GM12878 (cell line): ENCODE data around the gene GRN. TPM values are rescaled to one million over a fixed set of nuclear protein-coding genes. Genes with fewer than 3 reads are reported as not detected.
"Not testable (repeated sequence)": the region's sequence is repeated elsewhere in the genome, so short reads cannot be mapped to it uniquely, and the experiment has no call there.

Source experiments
- ATAC-seq: fragments of 200-7000 bp; cut with Tn5 transposase; 3 replicates; pipeline ENCODE4 v1.9.1; 2020; ENCODE audit warnings: mild to moderate bottlenecking, moderate library complexity
- BruUV-seq: library from RNA; stranded (reverse); fragments of 400-500 nt; replicated peaks from 2 replicates; lab custom pipeline; 2021; lab: Mats Ljungman, UMichigan
- CTCF ChIA-PET: fragments of 300-600 bp; sonication (Branson Sonifier 250); formaldehyde crosslinking; extraction: SDS; loops from one replicate; lab custom pipeline; 2021; ENCODE audit warnings: inconsistent platforms; lab: Yijun Ruan, JAX
- POLR2A ChIA-PET: fragments of 350-600 bp; formaldehyde crosslinking; extraction: SDS; loops from one replicate; lab custom pipeline; 2021; ENCODE audit warnings: inconsistent platforms; lab: Charles Lee
- RAD21 ChIA-PET: fragments of 300-600 bp; sonication (Branson Sonifier 250); formaldehyde crosslinking; loops from one replicate; lab custom pipeline; 2023; ENCODE audit warnings: antibody characterized with exemption; ENCODE audit not compliant: unreplicated experiment; lab: Charles Lee
- SMC1A ChIA-PET: fragments of 300-600 bp; sonication (Branson Sonifier 250); formaldehyde crosslinking; loops from one replicate; lab custom pipeline; 2023; ENCODE audit not compliant: unreplicated experiment, uncharacterized antibody; lab: Charles Lee
- DNase-seq: peaks from one replicate; pipeline ENCODE4 v3.0.0-alpha.2; 2011; ENCODE audit warnings: low read depth, low spot score
- FAIRE-seq: peaks from 3 replicates; lab custom pipeline; 2011; peaks lifted over from hg19 to GRCh38; lab: Jason Lieb, UNC
- H2AFZ ChIP-seq: 2 replicates; pipeline ENCODE4 v1.6.0; 2011; ENCODE audit warnings: low read depth, low read length, control low read depth; ENCODE audit not compliant: control insufficient read depth
- H3K27ac ChIP-seq: 2 replicates; pipeline ENCODE4 v1.5.1; 2011; ENCODE audit warnings: control low read depth; ENCODE audit not compliant: control insufficient read depth, insufficient read depth
- H3K27me3 ChIP-seq, 2 experiments: replicated peaks in 1 of 2; 2 replicates each; pipeline versions ENCODE4 v1.6.0 to v1.6.1; 2011; ENCODE audit warnings: low read length in 1 of 2; ENCODE audit not compliant: control insufficient read depth in 2 of 2, insufficient read depth in 2 of 2
- H3K36me3 ChIP-seq, 2 experiments: 2 replicates each; pipeline ENCODE4 v1.5.1; 2011; ENCODE audit warnings: low read length in 1 of 2; ENCODE audit not compliant: control insufficient read depth in 2 of 2, insufficient read depth in 2 of 2
- H3K4me1 ChIP-seq: 2 replicates; pipeline ENCODE4 v1.6.1; 2011; ENCODE audit warnings: mild to moderate bottlenecking, low read length, moderate library complexity, mixed read lengths; ENCODE audit not compliant: control insufficient read depth, insufficient read depth
- H3K4me2 ChIP-seq: 2 replicates; pipeline ENCODE4 v1.6.0; 2011; ENCODE audit warnings: control low read depth; ENCODE audit not compliant: control insufficient read depth, insufficient read depth
- H3K4me3 ChIP-seq: fragments of 200-600 bp; sonication (generic); 2 replicates; pipeline ENCODE4 v1.5.1; 2016
- H3K79me2 ChIP-seq: 2 replicates; pipeline ENCODE4 v1.6.0; 2011; ENCODE audit warnings: low read length; ENCODE audit not compliant: control insufficient read depth, insufficient read depth
- H3K9ac ChIP-seq: 2 replicates; pipeline ENCODE4 v1.8.0; 2011; ENCODE audit warnings: low read length, control low read depth, mixed read lengths; ENCODE audit not compliant: control insufficient read depth, insufficient read depth
- H3K9me3 ChIP-seq: replicated peaks from 3 replicates; pipeline ENCODE4 v1.5.1; 2011; ENCODE audit warnings: mild to moderate bottlenecking, low read length; ENCODE audit not compliant: control insufficient read depth, insufficient read depth
- H4K20me1 ChIP-seq: 2 replicates; pipeline ENCODE4 v1.6.0; 2011; ENCODE audit not compliant: control insufficient read depth, insufficient read depth
- WGBS: methylation state at CpG from one replicate; pipeline ENCODE4 v1.1.6; 2016; ENCODE audit warnings: low lambda C conversion rate; ENCODE audit not compliant: insufficient replicate concordance, insufficient coverage; ENCODE audit errors: missing lambda C conversion rate; 5-methylcytosine and 5-hydroxymethylcytosine counted together
- in situ Hi-C: fragments of 300-500 bp; cut with MboI; formaldehyde crosslinking; loops from 9 replicates; pipeline ENCODE4 v1.14.3; 2018; ENCODE audit warnings: mixed read lengths
- intact Hi-C: fragments of 100-400 bp; cut with micrococcal nuclease; formaldehyde crosslinking; loops from one replicate; pipeline ENCODE4 v1.14.2; 2022; ENCODE audit not compliant: unreplicated experiment
- polyA plus RNA-seq, 11 experiments: library from polyadenylated mRNA; depleted of rRNA in 4 of 11; unstranded in 6 of 11; stranded (reverse) in 5 of 11; fragments of >200 nt; fragmentation: Nextera tagmentation in 4 of 11; fragmentation: Illumina TruSeq in 1 of 11; extraction: Ambion mirVana in 4 of 11; extraction: Trizol in 1 of 11; gene quantifications; 1 replicate in 1 of 11; 2 replicates in 10 of 11; pipeline versions ENCODE4 v1.2.1 to v1.2.3, GENCODE V29; 2011 to 2016; ENCODE audit warnings: inconsistent platforms in 2 of 11, missing spikeins in 2 of 11, low read depth in 1 of 11
- total RNA-seq, 4 experiments: library from RNA; depleted of rRNA in 3 of 4; stranded (reverse); fragments of >200 nt in 3 of 4; fragmentation: Illumina TruSeq in 1 of 4; extraction: Trizol in 1 of 4; gene quantifications; 2 replicates each; pipeline versions ENCODE4 v1.2.1 to v1.2.3, GENCODE V29; 2013 to 2021

The GRN gene
- total and polyA plus RNA-seq, 10 of the 15 experiments (the other 5 are each of a cell fraction or from before 2014, with no cell fraction given): 22.3 to 389 (median 139) TPM

- CTCF ChIA-PET: interaction anchor here (1.1 to 9.1 kb wide), 10 partner anchors 17 to 405 kb away, joined by 3 to 154 read pairs (median 14); partner anchors contain the start of gene GRN
- H3K27me3 ChIP-seq, H3K9ac ChIP-seq, DNase-seq, H3K27ac ChIP-seq, H3K4me3 ChIP-seq, POLR2A ChIA-PET, ATAC-seq, H2AFZ ChIP-seq, H3K4me2 ChIP-seq, H3K9me3 ChIP-seq, FAIRE-seq, H4K20me1 ChIP-seq, BruUV-seq, H3K36me3 ChIP-seq: not testable (repeated sequence)
- H3K79me2 ChIP-seq: peaks cover 11% of the 10 kb centered on the region
- intact Hi-C loops (loop anchor here (5.0 kb wide), 1 partner anchor 187 kb away; the partner anchor contains the start of gene HROB), in situ Hi-C loops (loop anchor here (5.0 kb wide), 2 partner anchors 127 to 187 kb away; partner anchors contain the start of gene HROB)
- SMC1A ChIA-PET: interaction anchor here (0.7 to 4.3 kb wide), 4 partner anchors 15 to 126 kb away, joined by 3 to 38 read pairs (median 20); partner anchors contain the start of gene GRN
- H3K4me1 ChIP-seq: peaks cover 14% of the 10 kb centered on the region
- 88% methylated on average over 7 of the region's 7 CpGs for WGBS
- RAD21 ChIA-PET: interaction anchor here (2.7 to 4.4 kb wide), 3 partner anchors 16 to 119 kb away, joined by 12 to 46 read pairs (median 18); partner anchors contain the start of gene GRN
Measured at GRCh38 chr17:44329516-44329915, 15.6 kb upstream of the GRN start.

GRCh38 chr17:44330263-44330662, 14.8 kb upstream of the GRN start:
- FAIRE-seq, H3K36me3 ChIP-seq: not testable (repeated sequence)
- WGBS: 86% methylated on average over 5 of the region's 5 CpGs

More at GRCh38 chr17:44330263-44330662, 14.8 kb upstream of the GRN start:
- SMC1A ChIA-PET: interaction anchor here (0.6 to 4.3 kb wide), 12 partner anchors 12 to 386 kb away, joined by 3 to 38 read pairs (median 4); partner anchors contain the start of gene GRN
- H3K27me3 ChIP-seq, BruUV-seq, H3K9me3 ChIP-seq, H3K4me3 ChIP-seq, H3K9ac ChIP-seq, in situ Hi-C loops, H3K27ac ChIP-seq, ATAC-seq, H2AFZ ChIP-seq, H3K4me2 ChIP-seq, H4K20me1 ChIP-seq, intact Hi-C loops, DNase-seq, H3K79me2 ChIP-seq: not testable (repeated sequence)
- H3K4me1 ChIP-seq: peaks cover 14% of the 10 kb centered on the region
- RAD21 ChIA-PET: interaction anchor here (0.7 to 4.4 kb wide), 10 partner anchors 15 to 230 kb away, joined by 3 to 46 read pairs (median 6); partner anchors contain the start of gene GRN
- CTCF ChIA-PET: interaction anchor here (0.9 to 9.1 kb wide), 17 partner anchors 16 to 405 kb away, joined by 3 to 154 read pairs (median 5); partner anchors contain the start of gene GRN
- POLR2A ChIA-PET: interaction anchor here (0.6 to 2.6 kb wide), 4 partner anchors 17 to 547 kb away, joined by 3 to 10 read pairs (median 5); no protein-coding TSS in a partner anchor
